Mucosa of stomach (tissue), 1 donor: ENCODE data around the gene RGL1.

ENCODE experiments used
- H3K27me3 ChIP-seq: one replicate; pipeline ENCODE4 v1.7.0; 2013; ENCODE audit warnings: mild to moderate bottlenecking, low read length; ENCODE audit not compliant: control insufficient read depth, insufficient read depth
- H3K36me3 ChIP-seq: one replicate; pipeline ENCODE4 v1.7.0; 2013; ENCODE audit warnings: low read length; ENCODE audit not compliant: control insufficient read depth, insufficient read depth
- H3K4me1 ChIP-seq: one replicate; pipeline ENCODE4 v1.7.0; 2013; ENCODE audit warnings: mild to moderate bottlenecking, low read length; ENCODE audit not compliant: control insufficient read depth, insufficient read depth
- H3K4me3 ChIP-seq: one replicate; pipeline ENCODE4 v1.7.0; 2013; ENCODE audit warnings: low read length
- H3K9ac ChIP-seq: one replicate; pipeline ENCODE4 v1.7.0; 2013; ENCODE audit warnings: mild to moderate bottlenecking, low read length, moderate library complexity
- H3K9me3 ChIP-seq: one replicate; pipeline ENCODE4 v1.7.0; 2013; ENCODE audit warnings: mild to moderate bottlenecking, low read length, moderate library complexity; ENCODE audit not compliant: control insufficient read depth
- donor health status: Pancreatic carcinoma.

The RGL1 gene

GRCh38 chr1:183887826-183888819 is 83.2 kb downstream of the RGL1 start:
- Histone ChIP-seq H3K9me3 (no peaks in the 10 kb centered on the region), H3K4me1 (peaks cover under 1% of the 10 kb centered on the region), H3K27me3 (no peaks in the 10 kb centered on the region), H3K9ac (no peak overlapping the region), H3K4me3 (no peak overlapping the region), H3K36me3 (no peaks in the 10 kb centered on the region)

GRCh38 chr1:183889095-183889494 is 84.2 kb downstream of the RGL1 start:
- no peak overlapping the region for H3K9ac ChIP-seq
- no peaks in the 10 kb centered on the region for H3K27me3 ChIP-seq
- H3K4me1 ChIP-seq, result no peaks in the 10 kb centered on the region
- H3K4me3 ChIP-seq, result no peak overlapping the region
- H3K9me3 ChIP-seq, result no peaks in the 10 kb centered on the region
- H3K36me3 ChIP-seq, result no peaks in the 10 kb centered on the region

- H3K9me3 ChIP-seq, result no peaks in the 10 kb centered on the region
- no peaks in the 10 kb centered on the region for H3K27me3 ChIP-seq
- no peaks in the 10 kb centered on the region for H3K4me1 ChIP-seq
- no peak overlapping the region for H3K4me3 ChIP-seq
- no peaks in the 10 kb centered on the region for H3K36me3 ChIP-seq
- no peak overlapping the region for H3K9ac ChIP-seq
Observed at GRCh38 chr1:183891158-183891856, 86.4 kb downstream of the RGL1 start.

GRCh38 chr1:183892351-183892793 is 87.5 kb downstream of the RGL1 start:
- H3K9me3 ChIP-seq, result no peaks in the 10 kb centered on the region
- no peaks in the 10 kb centered on the region for H3K27me3 ChIP-seq
- no peaks in the 10 kb centered on the region for H3K4me1 ChIP-seq
- no peak overlapping the region for H3K9ac ChIP-seq
- no peak overlapping the region for H3K4me3 ChIP-seq
- no peaks in the 10 kb centered on the region for H3K36me3 ChIP-seq

- no peaks in the 10 kb centered on the region for H3K27me3 ChIP-seq
- H3K9me3 ChIP-seq, result no peaks in the 10 kb centered on the region
- H3K9ac ChIP-seq, result no peak overlapping the region
- H3K36me3 ChIP-seq, result no peaks in the 10 kb centered on the region
- H3K4me1 ChIP-seq, result no peaks in the 10 kb centered on the region
- H3K4me3 ChIP-seq, result no peak overlapping the region
Observed at GRCh38 chr1:183893561-183894289, 88.8 kb downstream of the RGL1 start.

- Histone ChIP-seq H3K27me3 (no peaks in the 10 kb centered on the region), H3K36me3 (no peaks in the 10 kb centered on the region), H3K9ac (no peak overlapping the region), H3K4me1 (no peaks in the 10 kb centered on the region), H3K9me3 (no peaks in the 10 kb centered on the region), H3K4me3 (no peak overlapping the region)
Observed at GRCh38 chr1:183894290-183894565, 89.3 kb downstream of the RGL1 start.

GRCh38 chr1:183896466-183897048 is 91.6 kb downstream of the RGL1 start:
- H3K4me1 ChIP-seq, result no peaks in the 10 kb centered on the region
- no peak overlapping the region for H3K4me3 ChIP-seq

GRCh38 chr1:183898001-183898396 is 93.1 kb downstream of the RGL1 start:
- no peak overlapping the region for H3K9ac ChIP-seq
- H3K4me1 ChIP-seq, result no peaks in the 10 kb centered on the region
- H3K36me3 ChIP-seq, result no peaks in the 10 kb centered on the region

More at GRCh38 chr1:183896466-183897048, 91.6 kb downstream of the RGL1 start:
- no peaks in the 10 kb centered on the region for H3K27me3 ChIP-seq
- H3K9ac ChIP-seq, result no peak overlapping the region
- no peaks in the 10 kb centered on the region for H3K9me3 ChIP-seq
- H3K36me3 ChIP-seq, result no peaks in the 10 kb centered on the region

GRCh38 chr1:183898610-183899009 is 93.7 kb downstream of the RGL1 start:
- Histone ChIP-seq H3K9me3 (no peaks in the 10 kb centered on the region), H3K4me1 (no peaks in the 10 kb centered on the region), H3K36me3 (no peaks in the 10 kb centered on the region), H3K4me3 (no peak overlapping the region), H3K27me3 (no peaks in the 10 kb centered on the region), H3K9ac (no peak overlapping the region)

More at GRCh38 chr1:183898001-183898396, 93.1 kb downstream of the RGL1 start:
- Histone ChIP-seq H3K4me3 (no peak overlapping the region), H3K27me3 (no peaks in the 10 kb centered on the region), H3K9me3 (no peaks in the 10 kb centered on the region)

GRCh38 chr1:183901748-183902330 is 96.9 kb downstream of the RGL1 start:
- Histone ChIP-seq H3K9ac (no peak overlapping the region), H3K36me3 (no peaks in the 10 kb centered on the region), H3K27me3 (no peaks in the 10 kb centered on the region), H3K9me3 (no peaks in the 10 kb centered on the region), H3K4me1 (no peaks in the 10 kb centered on the region), H3K4me3 (no peak overlapping the region)

GRCh38 chr1:183903101-183903500 is 98.2 kb downstream of the RGL1 start:
- Histone ChIP-seq H3K4me3 (no peak overlapping the region), H3K9me3 (no peaks in the 10 kb centered on the region), H3K36me3 (no peaks in the 10 kb centered on the region), H3K9ac (no peak overlapping the region), H3K4me1 (no peaks in the 10 kb centered on the region), H3K27me3 (no peaks in the 10 kb centered on the region)
